GM18858 (cell line): ENCODE measurements around the gene CD83.
A peak's percentile ranks its signal among the peaks of the same experiment; 100 is the strongest.
"Not testable (repeated sequence)": the region's sequence is repeated elsewhere in the genome, so short reads cannot be mapped to it uniquely, and the experiment has no call there.

Source experiments
- ATAC-seq: cut with Tn5 transposase; IDR thresholded peaks from one replicate; pipeline ENCODE4 v1.9.1; 2021; ENCODE audit not compliant: unreplicated experiment

Gene CD83

GRCh38 chr6:14117158-14118090 is at the start of gene CD83:
Gene CD83 (plus strand): TSS chr6:14117772. CDS start chr6:14117812, 40 bp downstream.
- ATAC-seq, result peak; percentile 39

- ATAC-seq, result no peak
Observed at GRCh38 chr6:14068133-14068532, 49.4 kb upstream of the CD83 start.

GRCh38 chr6:14068623-14069022 is 48.9 kb upstream of the CD83 start:
- no peak for ATAC-seq

- no peak for ATAC-seq
Observed at GRCh38 chr6:14070457-14070856, 47.1 kb upstream of the CD83 start.

- no peak for ATAC-seq
Observed at GRCh38 chr6:14072084-14072483, 45.5 kb upstream of the CD83 start.

- ATAC-seq, result not testable (repeated sequence)
Observed at GRCh38 chr6:14073561-14074354, 43.8 kb upstream of the CD83 start.

- no peak for ATAC-seq
Observed at GRCh38 chr6:14074476-14075094, 43.0 kb upstream of the CD83 start.

GRCh38 chr6:14075095-14075503 is 42.5 kb upstream of the CD83 start:
- peak; percentile 52 for ATAC-seq

GRCh38 chr6:14077193-14077867 is 40.2 kb upstream of the CD83 start:
- ATAC-seq, result no peak

- ATAC-seq, result no peak
Observed at GRCh38 chr6:14079433-14079832, 38.1 kb upstream of the CD83 start.

- ATAC-seq, result no peak
Observed at GRCh38 chr6:14079971-14080370, 37.6 kb upstream of the CD83 start.

- ATAC-seq, result no peak
Observed at GRCh38 chr6:14081126-14081525, 36.4 kb upstream of the CD83 start.

GRCh38 chr6:14082771-14083170 is 34.8 kb upstream of the CD83 start:
- ATAC-seq, result no peak

- no peak for ATAC-seq
Observed at GRCh38 chr6:14083262-14083661, 34.3 kb upstream of the CD83 start.

- ATAC-seq, result no peak
Observed at GRCh38 chr6:14083751-14084150, 33.8 kb upstream of the CD83 start.

GRCh38 chr6:14084388-14084787 is 33.2 kb upstream of the CD83 start:
- ATAC-seq, result no peak

- no peak for ATAC-seq
Observed at GRCh38 chr6:14085176-14085787, 32.3 kb upstream of the CD83 start.

- ATAC-seq, result no peak
Observed at GRCh38 chr6:14086701-14087100, 30.9 kb upstream of the CD83 start.

GRCh38 chr6:14088600-14089192 is 28.9 kb upstream of the CD83 start:
- no peak for ATAC-seq

- ATAC-seq, result peak; percentile 34
Observed at GRCh38 chr6:14089224-14089623, 28.3 kb upstream of the CD83 start.
